T-helper 2 cell treated with Interferon-gamma antibody and Interleukin-4, amounts not matched to agents 5 μg/mL and 100 μg/mL, for 36 hours (primary cell): ENCODE data around the gene TMCC1.
"Not testable (repeated sequence)": the region's sequence is repeated elsewhere in the genome, so short reads cannot be mapped to it uniquely, and the experiment has no call there.

ENCODE experiments used
- DNase-seq: peaks from one replicate; pipeline ENCODE4 v3.0.0; 2021; ENCODE audit warnings: low spot score
- H3K27ac Mint-ChIP-seq: one replicate; pipeline ENCODE4 v1.8.0; 2021; ENCODE audit warnings: mild to moderate bottlenecking, mixed read lengths
- H3K27me3 Mint-ChIP-seq: one replicate; pipeline ENCODE4 v1.8.0; 2021; ENCODE audit warnings: low read depth, mixed read lengths
- H3K36me3 Mint-ChIP-seq: one replicate; pipeline ENCODE4 v1.8.0; 2021; ENCODE audit warnings: low read depth, mixed read lengths
- H3K4me1 Mint-ChIP-seq: one replicate; pipeline ENCODE4 v1.8.0; 2021; ENCODE audit warnings: low read depth, mixed read lengths
- H3K4me3 Mint-ChIP-seq: one replicate; pipeline ENCODE4 v1.8.0; 2022; ENCODE audit warnings: mild to moderate bottlenecking, moderate library complexity, mixed read lengths
- H3K9me3 Mint-ChIP-seq: one replicate; pipeline ENCODE4 v1.8.0; 2021; ENCODE audit warnings: mixed read lengths

TMCC1 gene

DNA sequence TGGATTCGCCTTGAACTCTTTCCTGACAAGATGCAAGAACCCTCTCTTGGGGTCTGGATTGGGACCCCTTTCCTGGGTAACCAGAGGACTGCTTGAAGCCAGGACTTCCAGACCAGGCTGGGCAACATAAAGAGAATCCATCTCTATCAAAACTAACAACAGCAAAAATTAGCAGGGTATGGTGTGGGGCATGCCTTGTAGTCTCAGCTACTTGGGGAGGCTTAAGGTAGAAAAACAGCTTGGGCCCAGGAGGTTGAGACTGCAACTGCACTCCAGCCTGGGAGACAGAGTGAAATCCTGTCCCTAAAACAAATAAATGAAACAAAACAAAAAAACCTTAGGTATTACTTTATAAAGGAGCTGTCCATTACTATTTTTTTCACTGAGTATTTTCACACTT is 193.9 kb downstream of the TMCC1 start:
- H3K9me3 Mint-ChIP-seq: peaks cover 22% of the 10 kb centered on the region
- no peaks in the 10 kb centered on the region for H3K27me3 Mint-ChIP-seq
- H3K4me3 Mint-ChIP-seq: no peak overlapping the region
- peaks cover 2% of the 10 kb centered on the region for H3K36me3 Mint-ChIP-seq
- no peak for DNase-seq
- H3K4me1 Mint-ChIP-seq: no peaks in the 10 kb centered on the region
- H3K27ac Mint-ChIP-seq: no peak overlapping the region

DNA sequence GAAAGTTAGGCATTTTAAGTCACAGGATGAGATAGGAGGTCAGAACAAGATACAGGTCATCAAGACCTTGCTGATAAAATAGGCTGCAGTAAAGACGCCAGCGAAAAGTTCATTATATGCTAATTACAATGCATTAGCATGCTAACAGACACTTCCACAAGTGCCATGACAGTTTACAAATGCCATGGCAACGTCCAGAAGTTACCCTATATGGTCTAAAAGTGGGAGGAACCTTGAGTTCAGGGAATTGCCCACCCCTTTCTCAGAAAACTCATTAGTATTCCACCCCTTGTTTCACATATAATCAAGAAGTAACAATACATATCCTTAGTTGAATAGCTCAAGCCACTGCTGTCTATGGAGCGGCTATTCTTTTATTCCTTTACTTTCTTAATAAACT is 194.3 kb downstream of the TMCC1 start:
- DNase-seq: no peak
- no peak overlapping the region for H3K4me3 Mint-ChIP-seq
- peaks cover 2% of the 10 kb centered on the region for H3K36me3 Mint-ChIP-seq
- no peaks in the 10 kb centered on the region for H3K27me3 Mint-ChIP-seq
- H3K27ac Mint-ChIP-seq: no peak overlapping the region
- peaks cover 22% of the 10 kb centered on the region for H3K9me3 Mint-ChIP-seq
- no peaks in the 10 kb centered on the region for H3K4me1 Mint-ChIP-seq

DNA sequence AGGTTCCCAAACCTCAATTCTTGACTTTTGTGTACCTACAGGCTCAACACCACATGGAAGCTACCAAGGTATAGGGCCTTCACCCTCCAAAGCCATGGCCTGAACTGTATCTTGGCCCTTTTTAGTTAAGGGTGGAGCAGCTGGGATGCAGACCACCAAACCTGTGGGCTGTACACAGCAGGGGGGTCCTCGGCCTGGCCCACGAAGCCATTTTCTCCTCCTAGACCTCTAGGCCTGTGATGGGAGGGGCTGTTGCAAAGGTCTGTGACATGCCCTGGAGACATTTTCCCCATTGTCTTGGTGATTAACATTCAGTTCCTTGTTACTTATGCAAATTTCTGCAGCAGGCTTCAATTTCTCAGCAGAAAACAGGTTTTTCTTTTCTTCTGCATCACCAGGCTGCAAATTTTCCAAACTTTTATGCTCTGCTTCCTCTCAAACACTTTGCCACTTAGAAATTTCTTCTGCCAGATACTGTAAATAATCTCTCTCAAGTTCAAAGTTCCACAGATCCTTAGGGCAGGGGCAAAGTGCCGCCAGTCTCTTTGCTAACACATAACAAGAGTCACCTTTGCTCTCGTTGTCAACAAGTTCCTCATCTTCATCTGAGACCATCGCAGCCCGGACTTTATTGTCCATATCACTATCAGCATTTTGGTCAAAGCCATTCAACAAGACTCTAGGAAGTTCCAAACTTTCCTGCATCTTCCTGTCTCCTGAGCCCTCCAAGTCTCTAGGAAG is 196.1 kb downstream of the TMCC1 start:
- no peaks in the 10 kb centered on the region for H3K27me3 Mint-ChIP-seq
- H3K4me3 Mint-ChIP-seq: no peak overlapping the region
- H3K36me3 Mint-ChIP-seq: peaks cover 2% of the 10 kb centered on the region
- H3K27ac Mint-ChIP-seq: no peak overlapping the region
- no peak for DNase-seq
- no peaks in the 10 kb centered on the region for H3K4me1 Mint-ChIP-seq
- peaks cover 22% of the 10 kb centered on the region for H3K9me3 Mint-ChIP-seq

DNA sequence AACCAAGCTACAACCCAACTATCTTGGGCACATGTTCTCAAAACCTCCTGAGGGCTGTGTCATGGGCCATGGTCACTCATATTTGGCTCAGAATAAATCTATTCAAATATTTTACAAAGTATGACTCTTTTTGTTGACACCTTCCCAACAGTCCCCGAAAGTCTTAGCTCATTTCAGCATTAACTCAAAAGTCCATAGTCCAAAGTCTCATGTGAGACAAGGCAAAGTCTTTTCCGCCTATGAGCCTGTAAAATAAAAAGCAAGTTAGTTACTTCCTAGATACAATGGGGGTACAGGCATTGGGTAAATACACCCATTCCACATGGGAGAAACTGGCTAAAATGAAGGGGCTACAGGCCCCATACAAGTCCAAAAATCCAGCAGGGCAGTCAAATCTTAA is 197.1 kb downstream of the TMCC1 start:
- H3K27me3 Mint-ChIP-seq, H3K4me1 Mint-ChIP-seq, DNase-seq, H3K36me3 Mint-ChIP-seq, H3K4me3 Mint-ChIP-seq, H3K27ac Mint-ChIP-seq: not testable (repeated sequence)
- peaks cover 22% of the 10 kb centered on the region for H3K9me3 Mint-ChIP-seq

DNA sequence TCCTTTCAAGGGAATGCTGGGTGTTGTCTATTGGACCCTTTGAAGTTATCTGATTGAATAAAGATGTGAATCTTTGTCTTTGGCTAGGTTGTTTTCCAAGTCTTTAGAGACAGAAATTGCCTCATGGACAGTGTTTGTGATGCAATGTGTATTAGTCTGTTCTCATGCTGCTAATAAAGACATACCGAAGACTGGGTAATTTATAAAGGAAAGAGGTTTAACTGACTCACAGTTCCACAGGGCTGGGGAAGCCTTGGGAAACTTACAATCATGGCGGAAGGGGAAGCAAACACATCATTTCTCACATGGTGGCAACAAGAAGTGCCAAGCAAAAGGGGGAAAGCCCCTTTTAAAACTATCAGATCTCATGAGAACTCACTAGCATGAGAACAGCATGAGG is 198.3 kb downstream of the TMCC1 start:
- no peak for DNase-seq
- Mint-ChIP-seq H3K36me3 (peaks cover 2% of the 10 kb centered on the region), H3K4me1 (peaks cover 3% of the 10 kb centered on the region), H3K27ac (no peak overlapping the region), H3K4me3 (no peak overlapping the region), H3K27me3 (no peaks in the 10 kb centered on the region), H3K9me3 (peaks cover 22% of the 10 kb centered on the region)

DNA sequence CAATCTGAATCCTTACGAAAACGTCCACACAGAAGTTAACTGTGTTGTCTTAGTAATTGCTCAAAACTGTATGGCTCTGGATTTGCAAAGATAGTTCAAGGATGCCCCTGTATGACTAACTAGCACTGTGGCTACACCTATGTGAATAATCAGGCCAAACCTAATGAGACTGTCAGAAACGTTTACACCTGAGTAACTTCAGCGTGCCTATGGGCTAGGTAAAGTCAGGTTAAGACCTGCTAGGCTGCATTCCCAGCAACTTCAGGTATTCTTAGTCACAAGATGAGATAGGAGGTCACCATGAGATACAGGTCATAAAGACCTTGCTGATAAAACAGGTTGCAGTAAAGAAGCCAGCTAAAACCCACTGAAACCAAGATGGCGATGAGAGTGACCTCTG is 199.3 kb downstream of the TMCC1 start:
- Mint-ChIP-seq H3K9me3 (peaks cover 22% of the 10 kb centered on the region), H3K27ac (no peak overlapping the region), H3K4me3 (no peak overlapping the region), H3K36me3 (peaks cover 2% of the 10 kb centered on the region), H3K27me3 (peaks cover 1% of the 10 kb centered on the region), H3K4me1 (peaks cover 6% of the 10 kb centered on the region)
- no peak for DNase-seq

DNA sequence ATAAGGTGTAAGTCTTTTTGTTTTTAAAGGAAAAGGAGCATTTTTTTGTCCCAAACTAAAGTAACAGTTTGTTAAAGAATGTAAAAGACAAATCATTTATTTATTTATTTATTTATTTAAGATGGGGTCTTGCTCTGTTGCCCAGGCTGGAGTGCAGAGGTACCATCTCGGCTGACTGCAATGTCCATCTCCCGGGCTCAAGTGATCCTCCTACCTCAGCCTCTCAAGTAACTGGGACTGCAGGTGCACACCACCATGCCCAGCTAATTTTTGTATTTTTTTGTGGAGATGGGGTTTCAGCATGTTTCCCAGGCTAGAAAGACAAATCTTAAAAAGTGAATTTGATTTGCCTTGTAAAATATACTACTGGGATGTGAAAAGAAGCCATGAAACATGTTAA is 200.8 kb downstream of the TMCC1 start:
- Mint-ChIP-seq H3K4me3 (no peak overlapping the region), H3K27me3 (peaks cover 4% of the 10 kb centered on the region), H3K4me1 (peaks cover 6% of the 10 kb centered on the region), H3K36me3 (peaks cover 2% of the 10 kb centered on the region), H3K27ac (no peak overlapping the region), H3K9me3 (peaks cover 17% of the 10 kb centered on the region)
- no peak for DNase-seq

DNA sequence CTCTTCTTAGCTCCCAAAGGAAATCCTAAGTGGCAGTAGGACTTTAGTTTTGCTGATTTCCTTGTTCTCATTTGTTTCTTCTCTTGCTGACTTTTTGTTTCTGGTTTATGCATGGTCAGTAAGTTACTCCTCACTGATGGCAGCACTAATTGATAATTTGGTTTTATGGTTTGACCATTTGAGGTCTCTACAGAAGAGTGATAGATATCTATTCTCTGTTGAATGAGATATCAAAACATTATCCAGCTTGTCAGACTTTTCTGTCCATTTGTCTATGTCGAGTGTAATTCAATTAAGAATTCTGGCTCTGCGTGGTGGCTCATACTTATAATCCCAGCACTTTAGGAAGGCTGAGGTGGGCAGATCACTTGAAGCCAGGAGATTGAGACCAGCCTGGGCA is 202.5 kb downstream of the TMCC1 start:
- Mint-ChIP-seq H3K36me3 (peaks cover 2% of the 10 kb centered on the region), H3K4me3 (no peak overlapping the region), H3K4me1 (peaks cover 6% of the 10 kb centered on the region), H3K27me3 (peaks cover 4% of the 10 kb centered on the region), H3K9me3 (peaks cover 5% of the 10 kb centered on the region), H3K27ac (no peak overlapping the region)
- DNase-seq: no peak

DNA sequence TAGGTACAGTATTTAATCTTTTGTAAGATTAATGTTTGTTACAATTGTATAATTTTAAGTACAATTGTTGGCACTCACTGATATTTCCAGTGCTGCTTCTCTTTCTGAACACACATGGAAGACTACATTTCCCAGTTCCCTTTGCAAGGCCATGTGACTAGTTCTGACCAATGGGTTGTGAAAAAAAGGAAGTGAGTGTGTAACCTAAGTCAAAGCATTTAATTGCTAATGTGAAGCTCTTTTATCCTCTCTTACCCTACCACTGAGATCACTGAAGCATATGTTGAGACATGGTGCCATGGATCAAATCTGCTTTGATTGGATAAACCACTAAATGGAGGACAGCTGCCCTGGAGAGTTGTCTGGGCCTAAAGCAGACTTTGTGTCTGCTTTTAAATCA is 203.1 kb downstream of the TMCC1 start:
- Mint-ChIP-seq H3K27me3 (peaks cover 4% of the 10 kb centered on the region), H3K4me3 (no peak overlapping the region), H3K9me3 (peaks cover 3% of the 10 kb centered on the region), H3K27ac (no peak overlapping the region), H3K36me3 (peaks cover 2% of the 10 kb centered on the region), H3K4me1 (peaks cover 6% of the 10 kb centered on the region)
- DNase-seq: no peak

DNA sequence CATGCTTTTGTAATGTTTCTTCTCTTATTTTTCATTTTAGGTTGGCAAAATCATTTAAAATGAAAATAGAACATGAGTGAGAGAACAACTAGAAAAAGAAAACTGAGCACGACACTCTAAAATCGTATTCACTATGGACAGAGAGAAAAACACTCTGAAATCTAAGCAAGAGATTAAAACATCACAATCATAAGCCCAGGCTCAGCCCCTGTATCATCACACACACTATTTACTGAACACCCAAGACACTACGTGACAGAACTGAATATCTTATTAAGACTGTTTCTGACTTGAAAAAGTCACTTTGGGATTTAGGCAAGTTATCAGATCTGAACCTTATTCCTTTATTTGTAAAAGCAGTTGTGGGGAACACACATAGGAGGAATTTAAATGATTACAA is 204.5 kb downstream of the TMCC1 start:
- Mint-ChIP-seq H3K27me3 (peaks cover 4% of the 10 kb centered on the region), H3K36me3 (no peaks in the 10 kb centered on the region), H3K9me3 (no peaks in the 10 kb centered on the region), H3K4me1 (peaks cover 6% of the 10 kb centered on the region), H3K4me3 (no peak overlapping the region), H3K27ac (no peak overlapping the region)
- DNase-seq: no peak

DNA sequence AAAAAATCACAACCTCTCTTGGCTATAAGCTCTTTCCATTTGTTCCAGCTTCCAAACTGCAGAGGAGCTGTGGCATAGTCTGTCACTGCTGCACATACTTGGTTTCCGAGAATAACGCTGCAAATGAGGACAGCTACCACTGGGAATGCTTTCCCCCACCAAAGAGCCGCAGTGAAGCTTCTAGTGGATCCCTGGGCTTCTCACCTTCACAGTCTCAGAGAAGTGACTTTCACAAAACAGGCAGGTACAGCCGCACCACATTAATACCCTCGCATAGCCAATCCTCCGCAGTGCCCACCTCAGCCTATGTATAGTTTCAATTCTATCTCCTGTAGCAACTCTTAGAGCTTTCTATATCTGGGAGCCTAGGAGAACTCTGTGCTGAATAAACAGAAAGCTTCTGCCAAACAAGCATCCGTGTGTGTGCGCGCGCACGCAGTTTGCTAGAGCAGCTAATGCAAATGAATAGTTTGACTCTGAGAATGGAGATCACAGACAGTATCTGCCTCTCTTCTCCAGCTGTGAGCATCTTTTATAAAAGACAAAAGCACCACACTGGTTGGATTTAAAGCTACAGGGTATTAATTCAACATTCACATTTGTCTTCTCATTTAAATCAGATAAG is 205.1 kb downstream of the TMCC1 start:
- H3K36me3 Mint-ChIP-seq: no peaks in the 10 kb centered on the region
- H3K27ac Mint-ChIP-seq: no peak overlapping the region
- DNase-seq: no peak
- H3K4me3 Mint-ChIP-seq: no peak overlapping the region
- peaks cover 4% of the 10 kb centered on the region for H3K27me3 Mint-ChIP-seq
- no peaks in the 10 kb centered on the region for H3K9me3 Mint-ChIP-seq
- H3K4me1 Mint-ChIP-seq: peaks cover 6% of the 10 kb centered on the region

DNA sequence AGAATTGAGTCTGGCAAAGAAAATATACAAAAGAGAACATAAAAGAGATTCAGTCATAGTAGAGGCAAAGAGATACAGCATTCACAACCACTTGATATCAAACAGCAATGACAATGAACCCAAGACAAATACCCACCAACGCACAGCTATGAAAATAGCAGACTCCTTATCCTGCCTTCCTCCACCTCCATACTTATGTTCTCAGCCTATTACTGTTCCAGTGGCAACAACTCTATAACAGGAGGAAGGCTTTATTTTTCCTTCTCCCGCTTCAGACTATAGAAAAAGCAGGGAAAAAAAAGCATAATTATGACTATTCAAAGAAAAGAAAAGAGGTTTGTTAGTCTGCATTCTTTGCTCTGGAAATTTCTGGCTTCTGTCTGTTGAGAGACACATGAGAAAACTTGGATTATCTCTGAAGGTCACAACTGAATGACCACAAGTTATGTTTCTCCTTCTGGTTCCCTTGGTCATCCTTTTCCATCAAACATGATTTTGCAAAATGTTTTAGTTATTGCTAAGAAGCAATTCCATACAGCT is 205.9 kb downstream of the TMCC1 start:
- Mint-ChIP-seq H3K36me3 (no peaks in the 10 kb centered on the region), H3K9me3 (no peaks in the 10 kb centered on the region), H3K4me3 (no peak overlapping the region), H3K4me1 (peaks cover 6% of the 10 kb centered on the region), H3K27ac (no peak overlapping the region), H3K27me3 (peaks cover 4% of the 10 kb centered on the region)
- no peak for DNase-seq

DNA sequence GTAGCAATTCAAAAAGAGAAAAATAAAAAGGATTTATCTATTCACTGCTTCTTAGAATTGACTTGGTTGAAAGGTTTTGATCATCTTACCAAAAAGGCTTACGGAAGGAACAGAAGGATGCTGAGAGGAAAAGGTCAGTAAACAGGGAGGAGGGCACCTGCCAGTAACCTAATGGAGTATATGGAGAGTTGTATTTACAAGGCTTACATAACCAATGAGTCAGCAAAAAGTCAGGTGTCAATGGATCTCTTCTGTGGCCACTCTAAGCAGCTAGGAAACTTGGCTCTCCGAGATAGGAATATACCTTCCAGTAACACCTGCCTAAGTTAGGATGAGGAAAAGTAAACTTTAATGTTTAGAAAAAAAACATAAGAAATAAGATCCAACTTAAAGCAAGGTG is 206.6 kb downstream of the TMCC1 start:
- H3K36me3 Mint-ChIP-seq: no peaks in the 10 kb centered on the region
- no peaks in the 10 kb centered on the region for H3K9me3 Mint-ChIP-seq
- peaks cover 4% of the 10 kb centered on the region for H3K27me3 Mint-ChIP-seq
- no peak overlapping the region for H3K4me3 Mint-ChIP-seq
- H3K27ac Mint-ChIP-seq: no peak overlapping the region
- peaks cover 6% of the 10 kb centered on the region for H3K4me1 Mint-ChIP-seq
- DNase-seq: no peak

DNA sequence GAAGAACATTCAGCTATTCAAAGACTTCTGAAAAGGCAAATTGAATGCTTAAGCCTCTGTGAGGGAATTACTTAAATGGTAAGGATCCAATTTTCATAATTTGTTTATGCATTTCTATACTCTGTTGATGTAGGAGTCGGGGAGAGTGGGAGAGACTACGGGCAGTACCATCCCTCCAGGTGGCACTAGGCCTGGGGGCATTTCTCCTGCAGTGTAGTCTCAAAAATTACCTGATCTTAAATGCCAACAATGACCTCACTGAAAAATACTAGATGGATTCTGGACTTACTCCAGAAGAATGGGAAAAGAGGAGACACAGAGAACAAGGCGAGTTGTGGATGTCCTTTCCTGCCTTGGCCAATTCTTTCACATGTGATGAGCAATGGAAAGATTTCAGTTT is 209.2 kb downstream of the TMCC1 start:
- no peaks in the 10 kb centered on the region for H3K36me3 Mint-ChIP-seq
- H3K9me3 Mint-ChIP-seq: no peaks in the 10 kb centered on the region
- DNase-seq: no peak
- no peak overlapping the region for H3K4me3 Mint-ChIP-seq
- no peak overlapping the region for H3K27ac Mint-ChIP-seq
- H3K27me3 Mint-ChIP-seq: peaks cover 3% of the 10 kb centered on the region
- no peaks in the 10 kb centered on the region for H3K4me1 Mint-ChIP-seq
